ENCODE data around the gene SPON1. TPM values are rescaled to one million over a fixed set of nuclear protein-coding genes. Genes with fewer than 3 reads are reported as not detected.

SPON1 gene
- total RNA-seq, 1 donor from 2014 or later: 13.2 TPM

DNA sequence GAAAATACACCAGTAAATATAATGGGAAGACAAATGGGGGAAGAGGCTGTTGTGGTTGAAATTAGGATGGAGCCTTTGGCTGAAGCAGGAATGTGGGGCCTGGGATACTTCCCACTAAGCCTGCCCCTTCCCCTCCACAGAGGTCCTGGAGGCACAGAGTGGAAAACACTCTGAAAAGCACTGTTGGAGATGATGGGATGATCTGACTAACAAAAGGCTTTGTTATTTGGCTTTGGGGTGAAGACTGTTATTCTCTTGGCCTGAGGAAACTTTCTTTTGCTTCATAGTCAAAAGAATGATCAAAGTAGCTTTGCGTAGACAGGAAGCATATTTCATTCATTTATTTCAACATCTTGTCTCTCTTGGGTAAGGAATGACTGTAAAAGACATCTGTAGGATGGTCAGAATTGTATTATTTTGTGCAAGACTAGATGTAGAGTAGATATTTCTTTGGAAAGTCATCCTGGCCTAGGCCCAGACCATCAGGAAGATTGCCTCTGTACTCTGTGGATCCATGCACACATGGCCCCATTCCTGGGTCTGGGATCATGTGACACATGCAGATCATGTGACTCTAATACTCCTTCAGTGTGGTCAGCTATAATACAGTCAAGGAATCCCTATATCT, 111.4 kb downstream of the SPON1 start:
- TF ChIP-seq, protein P1, sequence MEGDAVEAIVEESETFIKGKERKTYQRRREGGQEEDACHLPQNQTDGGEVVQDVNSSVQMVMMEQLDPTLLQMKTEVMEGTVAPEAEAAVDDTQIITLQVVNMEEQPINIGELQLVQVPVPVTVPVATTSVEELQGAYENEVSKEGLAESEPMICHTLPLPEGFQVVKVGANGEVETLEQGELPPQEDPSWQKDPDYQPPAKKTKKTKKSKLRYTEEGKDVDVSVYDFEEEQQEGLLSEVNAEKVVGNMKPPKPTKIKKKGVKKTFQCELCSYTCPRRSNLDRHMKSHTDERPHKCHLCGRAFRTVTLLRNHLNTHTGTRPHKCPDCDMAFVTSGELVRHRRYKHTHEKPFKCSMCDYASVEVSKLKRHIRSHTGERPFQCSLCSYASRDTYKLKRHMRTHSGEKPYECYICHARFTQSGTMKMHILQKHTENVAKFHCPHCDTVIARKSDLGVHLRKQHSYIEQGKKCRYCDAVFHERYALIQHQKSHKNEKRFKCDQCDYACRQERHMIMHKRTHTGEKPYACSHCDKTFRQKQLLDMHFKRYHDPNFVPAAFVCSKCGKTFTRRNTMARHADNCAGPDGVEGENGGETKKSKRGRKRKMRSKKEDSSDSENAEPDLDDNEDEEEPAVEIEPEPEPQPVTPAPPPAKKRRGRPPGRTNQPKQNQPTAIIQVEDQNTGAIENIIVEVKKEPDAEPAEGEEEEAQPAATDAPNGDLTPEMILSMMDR (conservative IDR thresholded peaks at IDR 0.05): no peak
- Mint-ChIP-seq H3K36me3 (ENCODE audit: low read depth) (no peaks in the 10 kb centered on the region), H3K4me3 (no peak overlapping the region), H3K9me3 (peaks cover 5% of the 10 kb centered on the region), H3K4me1 (peaks cover 4% of the 10 kb centered on the region), H3K27me3 (ENCODE audit: low read depth) (no peaks in the 10 kb centered on the region), H3K27ac (ENCODE audit: unreplicated experiment) (no peak overlapping the region)
- DNase-seq (ENCODE audit: low read depth, low spot score): no peak

DNA sequence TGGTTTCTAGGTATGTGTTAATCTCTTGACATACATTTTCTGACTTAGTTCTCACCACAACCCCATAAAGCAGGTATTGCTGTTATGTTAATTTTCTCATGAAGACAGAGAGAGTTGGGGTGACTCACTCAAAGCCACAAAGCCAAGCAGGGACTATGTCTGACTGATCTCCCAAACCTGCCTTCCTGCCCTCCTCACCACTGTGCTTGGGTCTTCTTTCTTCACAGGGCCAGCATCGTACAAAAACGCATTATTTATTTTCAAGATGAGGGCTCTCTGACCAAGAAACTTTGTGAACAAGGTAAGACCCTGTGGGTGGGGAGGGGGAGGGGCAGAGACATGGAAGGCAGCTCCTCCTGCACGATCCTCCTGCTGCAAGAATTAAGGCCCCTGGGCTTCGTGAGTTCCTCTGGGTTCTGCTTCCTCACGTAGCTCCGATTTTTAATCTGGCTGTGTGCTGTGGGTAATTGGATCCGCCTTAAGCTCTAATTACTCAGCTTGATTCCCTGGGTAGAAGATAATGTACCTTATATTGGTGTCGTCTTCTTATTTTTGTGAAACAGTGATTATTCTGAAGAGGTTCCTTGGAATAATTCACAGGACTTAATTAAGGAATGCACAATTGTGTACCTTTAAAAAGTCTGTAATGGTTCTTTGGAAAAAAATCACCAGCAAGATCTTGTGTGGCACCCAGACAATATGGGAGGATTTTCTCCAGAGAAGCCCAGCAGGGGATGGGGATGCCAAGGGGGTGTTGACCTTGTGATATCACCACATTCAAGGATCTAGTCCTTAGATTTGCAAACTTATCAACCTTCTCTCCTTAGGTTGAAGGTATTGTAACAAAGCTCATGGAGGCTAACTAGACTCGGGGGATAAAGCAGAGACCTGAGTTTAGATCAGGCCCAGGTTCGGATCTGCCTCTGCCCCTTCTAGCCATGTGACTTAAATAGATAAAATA, 112.9 kb downstream of the SPON1 start:
- Mint-ChIP-seq H3K4me3 (no peak overlapping the region), H3K27ac (ENCODE audit: unreplicated experiment) (no peak overlapping the region), H3K27me3 (ENCODE audit: low read depth) (no peaks in the 10 kb centered on the region), H3K4me1 (peaks cover 4% of the 10 kb centered on the region), H3K36me3 (ENCODE audit: low read depth) (no peaks in the 10 kb centered on the region), H3K9me3 (peaks cover under 1% of the 10 kb centered on the region)
- no peak for DNase-seq (ENCODE audit: low read depth, low spot score)
- TF ChIP-seq, protein P1 (conservative IDR thresholded peaks at IDR 0.05): no peak

DNA sequence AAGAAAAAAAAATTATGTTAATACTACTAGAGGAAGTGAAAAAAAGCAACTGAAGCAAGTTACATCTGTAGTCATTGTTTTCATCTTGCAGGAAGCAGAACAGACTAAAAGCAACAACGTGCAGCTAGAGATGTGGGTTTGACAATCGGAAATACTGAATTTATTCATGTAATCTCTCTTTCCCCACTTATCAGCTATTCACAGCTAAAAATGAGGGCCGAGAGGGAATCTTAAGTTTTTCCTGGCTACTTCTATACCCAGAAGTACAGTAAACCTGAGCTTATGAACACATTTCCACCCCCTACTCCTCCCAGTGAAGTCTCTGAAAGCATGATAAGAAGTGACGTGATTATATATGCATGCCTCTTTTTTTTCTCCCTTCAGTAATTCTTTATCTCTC, 116.5 kb downstream of the SPON1 start:
- Mint-ChIP-seq H3K9me3 (peaks cover 2% of the 10 kb centered on the region), H3K4me3 (no peak overlapping the region), H3K4me1 (peaks cover 14% of the 10 kb centered on the region), H3K27ac (ENCODE audit: unreplicated experiment) (no peak overlapping the region), H3K36me3 (ENCODE audit: low read depth) (peaks cover 2% of the 10 kb centered on the region), H3K27me3 (ENCODE audit: low read depth) (no peaks in the 10 kb centered on the region)
- no peak for DNase-seq (ENCODE audit: low read depth, low spot score)
- TF ChIP-seq, protein P1 (conservative IDR thresholded peaks at IDR 0.05): no peak

DNA sequence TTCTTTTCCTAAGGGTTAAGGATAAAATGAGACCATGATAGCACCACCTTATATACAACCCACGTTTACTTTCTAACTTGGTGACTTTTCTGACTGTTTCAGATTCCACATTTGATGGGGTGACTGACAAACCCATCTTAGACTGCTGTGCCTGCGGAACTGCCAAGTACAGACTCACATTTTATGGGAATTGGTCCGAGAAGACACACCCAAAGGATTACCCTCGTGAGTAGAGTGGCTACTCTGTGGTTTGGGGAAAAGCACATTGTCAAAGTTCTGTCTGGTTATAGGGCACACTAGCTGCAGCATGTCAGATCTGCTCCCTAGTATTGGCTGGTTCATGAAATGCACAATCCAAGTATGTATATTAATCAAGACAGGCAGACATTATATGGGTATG, 117.3 kb downstream of the SPON1 start:
- Mint-ChIP-seq H3K36me3 (ENCODE audit: low read depth) (peaks cover 4% of the 10 kb centered on the region), H3K4me3 (no peak overlapping the region), H3K4me1 (peaks cover 12% of the 10 kb centered on the region), H3K27ac (ENCODE audit: unreplicated experiment) (no peak overlapping the region), H3K27me3 (ENCODE audit: low read depth) (no peaks in the 10 kb centered on the region), H3K9me3 (peaks cover 2% of the 10 kb centered on the region)
- TF ChIP-seq, protein P1 (conservative IDR thresholded peaks at IDR 0.05): no peak
- DNase-seq (ENCODE audit: low read depth, low spot score): no peak

DNA sequence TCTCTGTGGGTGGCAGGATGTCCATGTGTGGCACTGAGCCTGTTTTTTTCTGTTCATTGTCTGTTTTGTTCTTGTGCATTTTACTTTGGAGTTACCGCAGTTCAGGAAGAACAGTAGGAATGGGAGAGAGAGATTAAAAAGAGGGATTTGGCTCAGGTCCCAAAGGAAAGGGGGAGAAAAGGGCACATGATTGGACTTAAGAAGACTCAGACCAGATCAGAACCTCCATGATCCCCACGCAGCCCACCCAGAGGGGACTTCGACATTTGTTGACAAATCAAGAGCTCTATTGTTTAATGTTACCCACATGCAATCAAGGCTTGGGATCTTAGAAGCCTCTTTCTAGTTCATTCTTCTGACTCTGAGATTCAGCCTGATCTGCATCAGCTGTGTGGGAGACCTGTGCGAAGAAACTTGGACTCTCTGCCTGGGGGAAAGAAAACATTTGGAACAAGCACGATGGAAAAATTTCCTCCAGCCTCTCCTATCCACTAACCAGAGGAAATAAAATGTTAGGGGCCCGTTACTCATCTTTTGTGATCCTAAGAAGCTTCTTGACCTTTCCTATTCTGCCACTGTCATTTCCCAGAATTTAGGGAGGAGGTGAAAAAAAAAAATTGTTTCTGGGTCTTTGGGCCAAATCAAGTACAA, 119.2 kb downstream of the SPON1 start:
- TF ChIP-seq, protein P1 (conservative IDR thresholded peaks at IDR 0.05): no peak
- peaks cover 12% of the 10 kb centered on the region for H3K27me3 Mint-ChIP-seq (ENCODE audit: low read depth)
- peaks cover 12% of the 10 kb centered on the region for H3K4me1 Mint-ChIP-seq
- no peak overlapping the region for H3K27ac Mint-ChIP-seq (ENCODE audit: unreplicated experiment)
- H3K4me3 Mint-ChIP-seq: no peak overlapping the region
- H3K9me3 Mint-ChIP-seq: peaks cover 2% of the 10 kb centered on the region
- DNase-seq (ENCODE audit: low read depth, low spot score): no peak
- peaks cover 13% of the 10 kb centered on the region for H3K36me3 Mint-ChIP-seq (ENCODE audit: low read depth)

Measured in neural crest cell (in vitro differentiated cells).